Measurements from ENCODE around the gene ABTB2. TPM values are rescaled to one million over a fixed set of nuclear protein-coding genes. Genes with fewer than 3 reads are reported as not detected.

Gene ABTB2
- total RNA-seq, 6 donors from 2014 or later, result 1.4 to 6.8 (median 4.7) TPM

- no peak for TF ChIP-seq POLR2A (IDR thresholded peaks at IDR 0.05)
- TF ChIP-seq EP300 (IDR thresholded peaks at IDR 0.05), result no peak
- TF ChIP-seq POLR2AphosphoS5 (IDR thresholded peaks at IDR 0.05), result no peak
- TF ChIP-seq CTCF (IDR thresholded peaks at IDR 0.05), result no peak
- no peak for DNase-seq
- H3K27me3 ChIP-seq, result no peaks in the 10 kb centered on the region
- no peaks in the 10 kb centered on the region for H3K9me3 ChIP-seq
- no peak overlapping the region for H3K27ac ChIP-seq
- WGBS, 2 donors, result 91 to 93% methylated on average over 6 to 17 of the region's 18 CpGs
- no peak overlapping the region for H3K4me3 ChIP-seq
- peaks cover 0 to 50% (median 30%) of the 10 kb centered on the region in 4 donors for H3K36me3 ChIP-seq
- H3K4me1 ChIP-seq, result peaks cover 6 to 24% (median 12%) of the 10 kb centered on the region in 4 donors
- no peak for ATAC-seq (ENCODE audit: low FRiP score in 2 of 2)
Measured at GRCh38 chr11:34151916-34152845, 205.6 kb downstream of the ABTB2 start.

- DNase-seq, result no peak
- no peaks in the 10 kb centered on the region for H3K27me3 ChIP-seq
- TF ChIP-seq EP300 (IDR thresholded peaks at IDR 0.05) (no peak), POLR2A (IDR thresholded peaks at IDR 0.05) (no peak), POLR2AphosphoS5 (IDR thresholded peaks at IDR 0.05) (no peak), CTCF (IDR thresholded peaks at IDR 0.05) (no peak)
- ATAC-seq (ENCODE audit: low FRiP score in 2 of 2), result no peak
- H3K27ac ChIP-seq, result no peak overlapping the region
- peaks cover 6 to 24% (median 12%) of the 10 kb centered on the region in 4 donors for H3K4me1 ChIP-seq
- peaks cover 9 to 60% (median 40%) of the 10 kb centered on the region in 4 donors for H3K36me3 ChIP-seq
- no peaks in the 10 kb centered on the region for H3K9me3 ChIP-seq
- 88 to 92% methylated on average over 5 of the region's 5 CpGs for WGBS, 2 donors
- H3K4me3 ChIP-seq, result no peak overlapping the region
Measured at GRCh38 chr11:34151166-34151565, 206.6 kb downstream of the ABTB2 start.

- ATAC-seq (ENCODE audit: low FRiP score in 2 of 2), result no peak
- no peak for TF ChIP-seq CTCF (IDR thresholded peaks at IDR 0.05)
- no peak for TF ChIP-seq POLR2A (IDR thresholded peaks at IDR 0.05)
- TF ChIP-seq EP300 (IDR thresholded peaks at IDR 0.05), result no peak
- TF ChIP-seq POLR2AphosphoS5 (IDR thresholded peaks at IDR 0.05), result no peak
- DNase-seq, result no peak
- WGBS, 2 donors, result 77 to 91% methylated on average over 6 of the region's 6 CpGs
- Histone ChIP-seq H3K27ac (no peak overlapping the region), H3K4me1 (peaks cover 4 to 21% (median 12%) of the 10 kb centered on the region in 4 donors), H3K27me3 (no peaks in the 10 kb centered on the region), H3K36me3 (peaks cover 11 to 65% (median 44%) of the 10 kb centered on the region in 4 donors), H3K9me3 (no peaks in the 10 kb centered on the region), H3K4me3 (no peak overlapping the region)
Measured at GRCh38 chr11:34150494-34151151, 207.2 kb downstream of the ABTB2 start.

- DNase-seq (no peak), ATAC-seq (ENCODE audit: low FRiP score in 2 of 2) (no peak)
- H3K36me3 ChIP-seq, result peaks cover 18 to 73% (median 49%) of the 10 kb centered on the region in 4 donors
- peaks cover 0 to 13% (median 4%) of the 10 kb centered on the region in 4 donors for H3K4me1 ChIP-seq
- no peaks in the 10 kb centered on the region for H3K27me3 ChIP-seq
- no peak overlapping the region for H3K4me3 ChIP-seq
- TF ChIP-seq POLR2AphosphoS5 (IDR thresholded peaks at IDR 0.05), result no peak
- TF ChIP-seq EP300 (IDR thresholded peaks at IDR 0.05), result no peak
- TF ChIP-seq CTCF (IDR thresholded peaks at IDR 0.05), result peak in 2 of 6 experiments; percentile 16 to 19
- no peak for TF ChIP-seq POLR2A (IDR thresholded peaks at IDR 0.05)
- H3K27ac ChIP-seq, result no peak overlapping the region
- no peaks in the 10 kb centered on the region for H3K9me3 ChIP-seq
- WGBS, 2 donors, result 88 to 89% methylated on average over 7 to 9 of the region's 13 CpGs
Measured at GRCh38 chr11:34149786-34150185, 208.0 kb downstream of the ABTB2 start.

All from upper lobe of left lung (tissue), 6 donors.